Adrenal gland (tissue), 12 donors: ENCODE measurements around the gene FLT3LG. TPM values are rescaled to one million over a fixed set of nuclear protein-coding genes. Genes with fewer than 3 reads are reported as not detected.

Experiments
- DNase-seq, 7 donors: peaks; one replicate each; pipeline ENCODE4 v3.0.0-alpha.2; 2019 to 2020
- H3K27ac ChIP-seq, 5 donors: fragments of 200-600 bp; sonication (generic) in 4 of 5; 1 replicate in 3 of 5; 2 replicates in 2 of 5; pipeline versions ENCODE4 v1.5.1 to v1.8.0; 2016 to 2020; ENCODE audit warnings: mild to moderate bottlenecking in 1 of 5
- H3K27me3 ChIP-seq: fragments of 200-600 bp; 2 replicates; pipeline ENCODE4 v1.8.0; 2021
- H3K36me3 ChIP-seq, 2 donors: fragments of 200-600 bp; replicated peaks in 1 of 2; 1 replicate in 1 of 2; 2 replicates in 1 of 2; pipeline versions ENCODE4 v1.5.1 to v1.8.0; 2018 to 2022
- H3K4me1 ChIP-seq, 2 donors: fragments of 200-600 bp; replicated peaks in 1 of 2; 1 replicate in 1 of 2; 2 replicates in 1 of 2; pipeline versions ENCODE4 v1.5.1 to v1.8.0; 2018 to 2021
- H3K4me3 ChIP-seq, 4 donors: fragments of 200-600 bp; sonication (generic) in 3 of 4; one replicate each; pipeline ENCODE4 v1.5.1; 2016 to 2018
- H3K9me3 ChIP-seq, 3 donors: fragments of 200-600 bp; sonication (generic) in 1 of 3; replicated peaks in 1 of 3; 1 replicate in 2 of 3; 2 replicates in 1 of 3; pipeline versions ENCODE4 v1.5.1 to v1.8.0; 2016 to 2021
- CTCF ChIP-seq, 6 experiments: fragments of 450-650 bp in 4 of 6; fragments of 200-600 bp in 2 of 6; sonication (generic) in 1 of 6; IDR thresholded peaks; 1 replicate in 5 of 6; 2 replicates in 1 of 6; pipeline versions ENCODE4 v1.5.1 to v1.8.0; 2016 to 2021; ENCODE audit warnings: antibody characterized with exemption in 6 of 6, mild to moderate bottlenecking in 2 of 6, moderate library complexity in 1 of 6
- POLR2A ChIP-seq, 2 donors: fragments of 450-650 bp; IDR thresholded peaks; one replicate each; pipeline ENCODE4 v1.6.1; 2017; ENCODE audit warnings: antibody characterized with exemption in 2 of 2, mild to moderate bottlenecking in 2 of 2, moderate library complexity in 1 of 2
- WGBS, 4 donors: extraction: QIAGEN DNeasy Blood & Tissue Kit in 2 of 4; methylation state at CpG; one replicate each; pipeline versions ENCODE4 v1.1.5 to v1.1.7; 2013 to 2017; 5-methylcytosine and 5-hydroxymethylcytosine counted together
- intact Hi-C, 2 donors: fragments of 100-400 bp; cut with DNase I; formaldehyde crosslinking; loops; one replicate each; pipeline versions ENCODE4 v1.14.1 to v1.15.0; 2022 to 2023
- polyA plus RNA-seq, 3 donors: library from polyadenylated mRNA; stranded (reverse); fragments of 200-250 nt in 2 of 3; fragments of 350-450 nt in 1 of 3; fragmentation: Illumina TruSeq in 1 of 3; extraction: RNeasy Lipid Tissue Mini Kit (QIAGEN cat#74804) in 1 of 3; gene quantifications; one replicate each; pipeline ENCODE4 v1.2.3, GENCODE V29; 2013 to 2014
- total RNA-seq, 9 donors: library from RNA; depleted of rRNA in 4 of 9; stranded (reverse); fragments of >200 nt in 4 of 9; fragments of 120-200 nt in 1 of 9; fragmentation: NEBNext Ultra II Directional in 1 of 9; extraction: Animal tissue kit (Norgen Biotek cat#: 25700) in 1 of 9; gene quantifications; one replicate each; pipeline versions ENCODE4 v1.1.0 to v1.2.4, GENCODE V29; 2013 to 2023
- donor health status: healthy with polysubstance abuse.
- donor health status: Bipolar disorder and iron deficiency.
- donor health status: DM: yes; HTN: yes; CAD: no.
- donor health status: DM: no; HTN: no; CAD: no.
- donor health status: DM: no; HTN: no; CAD: no.
- donor health status: DM: yes; HTN: yes; CAD: no.

The FLT3LG gene
- total and polyA plus RNA-seq, 12 donors: 1.2 to 33.8 (median 8.7) TPM

- Histone ChIP-seq H3K4me3 (peak overlapping the region in 1 of 4 donors; percentile 15), H3K4me1 (peaks cover 14 to 27% of the 10 kb centered on the region in 2 donors), H3K27ac (peak overlapping the region in 4 of 5 donors; percentile 18 to 92 (median 88)), H3K36me3 (peaks cover 0 to 41% of the 10 kb centered on the region in 2 donors), H3K9me3 (no peaks in the 10 kb centered on the region), H3K27me3 (no peaks in the 10 kb centered on the region)
- TF ChIP-seq POLR2A (IDR thresholded peaks at IDR 0.05) (no peak), CTCF (IDR thresholded peaks at IDR 0.05) (no peak)
- intact Hi-C loops: no loop called here
- WGBS, 4 donors: 69 to 87% (median 77%) methylated on average over 10 to 27 of the region's 27 CpGs
- DNase-seq: no peak
These were observed 16.4 kb downstream of the FLT3LG start for GRCh38 chr19:49490287-49491029.

- 51 to 72% (median 61%) methylated on average over 12 to 17 of the region's 17 CpGs for WGBS, 4 donors
- no peak overlapping the region for H3K4me3 ChIP-seq
- H3K36me3 ChIP-seq: peaks cover 0 to 41% of the 10 kb centered on the region in 2 donors
- H3K27ac ChIP-seq: peak overlapping the region in 2 of 5 donors; percentile 27 to 88
- no peak for TF ChIP-seq POLR2A (IDR thresholded peaks at IDR 0.05)
- no peak for TF ChIP-seq CTCF (IDR thresholded peaks at IDR 0.05)
- intact Hi-C loops: no loop called here
- H3K9me3 ChIP-seq: no peaks in the 10 kb centered on the region
- no peaks in the 10 kb centered on the region for H3K27me3 ChIP-seq
- H3K4me1 ChIP-seq: peaks cover 14 to 30% of the 10 kb centered on the region in 2 donors
- DNase-seq: no peak
These were observed 17.2 kb downstream of the FLT3LG start for GRCh38 chr19:49491030-49491803.

GRCh38 chr19:49491804-49492572, 18.0 kb downstream of the FLT3LG start:
- Histone ChIP-seq H3K4me3 (no peak overlapping the region), H3K36me3 (peaks cover 0 to 41% of the 10 kb centered on the region in 2 donors), H3K27ac (peak overlapping the region in 1 of 5 donors; percentile 14), H3K4me1 (peaks cover 14 to 29% of the 10 kb centered on the region in 2 donors), H3K27me3 (no peaks in the 10 kb centered on the region), H3K9me3 (no peaks in the 10 kb centered on the region)
- TF ChIP-seq POLR2A (IDR thresholded peaks at IDR 0.05): no peak
- TF ChIP-seq CTCF (IDR thresholded peaks at IDR 0.05): no peak
- no peak for DNase-seq
- intact Hi-C loops: no loop called here
- WGBS, 4 donors: 58 to 67% (median 65%) methylated on average over 6 to 7 of the region's 7 CpGs
